ENCODE data around the gene CETP. TPM values are rescaled to one million over a fixed set of nuclear protein-coding genes. Genes with fewer than 3 reads are reported as not detected.

Gene CETP
- total RNA-seq, 1 experiment from 2014 or later: not detected

DNA sequence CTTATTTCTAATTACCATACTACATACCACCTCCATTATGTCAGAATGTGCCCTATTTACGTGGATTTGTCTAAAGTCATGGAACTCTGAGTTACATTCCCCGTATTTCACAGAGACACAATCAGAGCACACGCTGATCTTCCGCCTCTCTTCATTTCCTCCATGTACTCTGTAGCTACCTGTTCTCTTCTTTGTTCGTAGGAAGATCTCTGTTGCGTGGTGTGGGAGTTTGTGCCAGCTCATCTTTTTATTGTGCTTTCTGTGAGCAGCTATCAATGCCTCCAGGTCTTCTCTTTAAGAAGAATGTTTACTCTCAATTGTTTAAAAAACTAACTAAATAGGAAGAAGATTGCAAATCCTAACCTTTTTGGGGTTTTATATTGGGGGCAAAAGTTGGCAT lies 54.6 kb downstream of the CETP start:
- no peaks in the 10 kb centered on the region for H3K27me3 ChIP-seq (ENCODE audit: control insufficient read depth, insufficient read depth, low read length)
- no peak overlapping the region for H3K4me3 ChIP-seq (ENCODE audit: insufficient read depth, low read depth, low read length)
- H3K36me3 ChIP-seq (replicated peaks; ENCODE audit: control insufficient read depth, insufficient read depth, low read length): no peaks in the 10 kb centered on the region
- no peak for DNase-seq

GRCh38 chr16:57016831-57017230 lies 55.1 kb downstream of the CETP start:
- Histone ChIP-seq H3K27me3 (ENCODE audit: control insufficient read depth, insufficient read depth, low read length) (no peaks in the 10 kb centered on the region), H3K36me3 (replicated peaks; ENCODE audit: control insufficient read depth, insufficient read depth, low read length) (no peaks in the 10 kb centered on the region), H3K4me3 (ENCODE audit: insufficient read depth, low read depth, low read length) (no peak overlapping the region)
- no peak for DNase-seq

DNA sequence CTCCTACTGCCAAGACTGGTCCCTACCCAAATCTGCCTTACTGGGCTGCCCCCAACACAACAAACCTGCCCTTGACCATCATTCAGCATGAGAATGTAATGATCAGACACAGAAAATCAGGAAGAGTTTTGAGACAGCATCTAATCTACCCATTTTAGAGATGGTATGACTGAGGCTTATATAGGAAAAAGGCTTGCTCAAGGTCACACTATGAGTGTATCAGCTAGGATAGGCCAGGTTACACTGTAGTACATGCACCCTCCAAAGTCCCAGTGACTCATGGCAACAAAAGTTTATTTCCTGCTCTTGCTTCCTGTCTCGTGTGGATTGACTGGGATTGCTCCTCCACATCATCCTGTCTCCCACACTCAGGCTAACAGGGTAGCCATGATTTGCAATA lies 55.5 kb downstream of the CETP start:
- DNase-seq: no peak
- no peak overlapping the region for H3K4me3 ChIP-seq (ENCODE audit: insufficient read depth, low read depth, low read length)
- H3K27me3 ChIP-seq (ENCODE audit: control insufficient read depth, insufficient read depth, low read length): no peaks in the 10 kb centered on the region
- H3K36me3 ChIP-seq (replicated peaks; ENCODE audit: control insufficient read depth, insufficient read depth, low read length): no peaks in the 10 kb centered on the region

- H3K27me3 ChIP-seq (ENCODE audit: control insufficient read depth, insufficient read depth, low read length): no peaks in the 10 kb centered on the region
- H3K36me3 ChIP-seq (replicated peaks; ENCODE audit: control insufficient read depth, insufficient read depth, low read length): no peaks in the 10 kb centered on the region
- DNase-seq: no peak
- H3K4me3 ChIP-seq (ENCODE audit: insufficient read depth, low read depth, low read length): no peak overlapping the region
Observed at GRCh38 chr16:57019746-57020145, 58.0 kb downstream of the CETP start.

- Histone ChIP-seq H3K36me3 (replicated peaks; ENCODE audit: control insufficient read depth, insufficient read depth, low read length) (no peaks in the 10 kb centered on the region), H3K4me3 (ENCODE audit: insufficient read depth, low read depth, low read length) (no peak overlapping the region), H3K27me3 (ENCODE audit: control insufficient read depth, insufficient read depth, low read length) (no peaks in the 10 kb centered on the region)
- peak; percentile 14 for DNase-seq
Observed at GRCh38 chr16:57020651-57021050, 58.9 kb downstream of the CETP start.

- H3K36me3 ChIP-seq (replicated peaks; ENCODE audit: control insufficient read depth, insufficient read depth, low read length): no peaks in the 10 kb centered on the region
- peak; percentile 4 for DNase-seq
- no peaks in the 10 kb centered on the region for H3K27me3 ChIP-seq (ENCODE audit: control insufficient read depth, insufficient read depth, low read length)
- H3K4me3 ChIP-seq (ENCODE audit: insufficient read depth, low read depth, low read length): no peak overlapping the region
Observed at GRCh38 chr16:57021757-57022156, 60.0 kb downstream of the CETP start.

DNA sequence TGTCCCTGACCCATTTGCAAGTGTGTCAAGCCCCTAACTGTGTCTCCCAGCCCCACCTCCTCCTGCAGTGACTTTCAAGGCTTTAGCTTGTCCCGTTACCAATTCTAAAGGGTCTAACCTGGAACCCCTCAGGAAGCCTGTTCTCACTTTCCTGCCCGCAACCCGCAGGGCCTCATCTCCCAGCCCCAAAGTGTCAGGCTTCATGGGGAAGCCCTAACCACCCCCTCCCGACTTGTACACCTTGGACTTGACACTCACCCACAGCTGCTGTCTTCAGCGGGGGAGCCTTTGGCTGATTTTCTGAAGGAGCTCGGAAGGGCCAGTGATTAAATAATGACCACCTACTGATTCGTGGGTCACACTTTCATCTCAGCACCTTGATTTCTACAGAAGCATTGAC lies 60.7 kb downstream of the CETP start:
- DNase-seq: peak; percentile 5
- Histone ChIP-seq H3K4me3 (ENCODE audit: insufficient read depth, low read depth, low read length) (no peak overlapping the region), H3K27me3 (ENCODE audit: control insufficient read depth, insufficient read depth, low read length) (peaks cover 1% of the 10 kb centered on the region; the same call in 1 of the 2 replicates), H3K36me3 (replicated peaks; ENCODE audit: control insufficient read depth, insufficient read depth, low read length) (no peaks in the 10 kb centered on the region)

DNA sequence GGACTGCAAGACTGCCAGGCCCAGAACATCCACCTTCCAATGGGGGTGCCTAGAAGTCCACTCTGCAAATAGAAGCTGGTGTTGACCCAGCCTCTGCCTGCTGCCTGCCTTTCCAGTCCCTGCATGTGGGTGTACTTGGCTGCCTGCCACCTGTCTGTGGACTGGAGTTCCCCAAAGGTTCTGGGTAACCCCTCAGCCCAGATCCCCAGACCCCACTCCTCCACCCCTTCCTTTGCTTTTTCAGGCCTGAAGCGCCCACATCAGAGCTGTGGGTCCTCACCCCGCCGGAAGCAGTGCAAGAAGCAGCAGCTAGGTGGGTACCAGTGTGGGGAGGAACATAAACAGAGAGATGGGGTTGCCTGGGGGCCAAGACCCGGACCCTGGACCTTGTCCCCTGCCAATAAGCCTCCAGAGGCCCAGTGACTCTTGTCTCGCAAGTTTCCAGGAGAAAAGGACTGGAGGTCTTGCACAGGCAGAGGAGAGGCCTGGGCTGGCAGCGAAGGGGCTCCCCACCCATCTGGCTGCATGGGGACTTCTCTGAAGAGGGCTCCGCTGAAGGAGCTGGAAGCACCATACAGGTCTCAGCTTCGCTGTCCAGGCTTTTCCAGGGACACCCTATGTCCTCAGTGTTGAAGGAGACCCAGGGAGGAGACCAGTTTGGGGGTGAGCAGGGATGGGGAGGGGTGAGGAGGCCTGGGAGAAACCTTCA lies 61.9 kb downstream of the CETP start:
- no peak overlapping the region for H3K4me3 ChIP-seq (ENCODE audit: insufficient read depth, low read depth, low read length)
- no peaks in the 10 kb centered on the region for H3K36me3 ChIP-seq (replicated peaks; ENCODE audit: control insufficient read depth, insufficient read depth, low read length)
- H3K27me3 ChIP-seq (ENCODE audit: control insufficient read depth, insufficient read depth, low read length): peaks cover 1% of the 10 kb centered on the region; the same call in 1 of the 2 replicates
- peak; percentile 6 for DNase-seq

DNA sequence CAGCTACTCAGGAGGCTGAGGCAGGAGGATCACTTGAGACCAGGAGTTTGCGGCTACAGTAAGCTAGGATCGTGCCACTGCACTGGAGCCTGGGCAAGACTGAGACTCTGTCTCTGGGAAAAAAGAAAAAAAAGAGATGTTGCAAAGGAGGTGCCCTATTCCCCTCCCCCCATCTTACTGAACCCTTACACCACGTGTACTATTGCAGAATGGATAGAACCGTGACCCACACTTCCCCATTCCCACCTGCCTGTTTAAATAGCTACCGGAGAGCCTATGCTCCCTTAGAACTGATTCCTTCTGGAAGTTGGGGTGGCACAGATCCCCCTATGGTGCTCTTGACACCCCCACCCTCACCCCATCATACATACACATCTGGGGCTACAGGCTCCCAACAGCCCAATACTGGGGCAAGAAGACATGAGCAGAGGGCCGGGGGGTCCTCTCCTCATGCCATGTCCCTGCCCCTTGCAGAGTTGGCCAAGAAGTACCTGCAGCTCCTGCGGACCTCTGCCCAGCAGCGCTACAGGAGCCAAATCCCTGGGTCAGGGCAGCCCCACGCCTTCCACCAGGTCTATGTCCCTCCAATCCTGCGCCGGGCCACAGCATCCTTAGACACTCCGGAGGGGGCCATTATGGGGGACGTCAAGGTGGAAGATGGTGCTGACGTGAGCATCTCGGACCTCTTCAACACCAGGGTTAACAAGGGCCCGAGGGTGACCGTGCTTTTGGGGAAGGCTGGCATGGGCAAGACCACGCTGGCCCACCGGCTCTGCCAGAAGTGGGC lies 63.3 kb downstream of the CETP start:
- no peaks in the 10 kb centered on the region for H3K36me3 ChIP-seq (replicated peaks; ENCODE audit: control insufficient read depth, insufficient read depth, low read length)
- DNase-seq: peak; percentile 17
- H3K27me3 ChIP-seq (ENCODE audit: control insufficient read depth, insufficient read depth, low read length): peaks cover 1% of the 10 kb centered on the region
- H3K4me3 ChIP-seq (ENCODE audit: insufficient read depth, low read depth, low read length): no peak overlapping the region

GRCh38 chr16:57025941-57026777 lies 64.4 kb downstream of the CETP start:
- peaks cover 1% of the 10 kb centered on the region for H3K27me3 ChIP-seq (ENCODE audit: control insufficient read depth, insufficient read depth, low read length)
- peak; percentile 15 for DNase-seq
- H3K36me3 ChIP-seq (replicated peaks; ENCODE audit: control insufficient read depth, insufficient read depth, low read length): no peaks in the 10 kb centered on the region
- no peak overlapping the region for H3K4me3 ChIP-seq (ENCODE audit: insufficient read depth, low read depth, low read length)

GRCh38 chr16:57026778-57027062 lies 65.0 kb downstream of the CETP start:
- Histone ChIP-seq H3K4me3 (ENCODE audit: insufficient read depth, low read depth, low read length) (no peak overlapping the region), H3K36me3 (replicated peaks; ENCODE audit: control insufficient read depth, insufficient read depth, low read length) (no peaks in the 10 kb centered on the region), H3K27me3 (ENCODE audit: control insufficient read depth, insufficient read depth, low read length) (peaks cover 1% of the 10 kb centered on the region)
- DNase-seq: peak; percentile 3

DNA sequence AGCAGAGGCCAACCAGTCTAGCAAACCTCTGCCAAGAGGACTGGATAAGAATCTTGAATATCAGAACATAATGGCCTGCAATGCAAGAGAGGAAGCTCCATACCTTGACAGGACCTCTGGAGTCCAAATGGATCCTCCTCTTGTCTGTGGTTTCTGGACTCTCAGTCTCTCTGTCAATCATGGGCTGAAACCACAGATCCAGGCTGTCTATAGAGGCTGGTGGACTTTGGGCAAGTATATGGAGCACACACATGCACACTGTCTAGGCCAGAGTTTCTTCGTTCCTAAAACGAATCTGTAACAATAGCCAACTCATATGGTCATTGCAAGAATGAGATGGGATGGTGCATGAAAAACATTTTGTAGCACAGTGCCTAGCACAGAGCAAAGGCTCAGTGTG lies 65.3 kb downstream of the CETP start:
- H3K36me3 ChIP-seq (replicated peaks; ENCODE audit: control insufficient read depth, insufficient read depth, low read length): no peaks in the 10 kb centered on the region
- no peak for DNase-seq
- no peak overlapping the region for H3K4me3 ChIP-seq (ENCODE audit: insufficient read depth, low read depth, low read length)
- peaks cover 1% of the 10 kb centered on the region for H3K27me3 ChIP-seq (ENCODE audit: control insufficient read depth, insufficient read depth, low read length)

GRCh38 chr16:57028086-57028485 lies 66.3 kb downstream of the CETP start:
- DNase-seq: peak; percentile 44
- Histone ChIP-seq H3K4me3 (ENCODE audit: insufficient read depth, low read depth, low read length) (no peak overlapping the region), H3K36me3 (replicated peaks; ENCODE audit: control insufficient read depth, insufficient read depth, low read length) (no peaks in the 10 kb centered on the region), H3K27me3 (ENCODE audit: control insufficient read depth, insufficient read depth, low read length) (peaks cover 1% of the 10 kb centered on the region)

DNA sequence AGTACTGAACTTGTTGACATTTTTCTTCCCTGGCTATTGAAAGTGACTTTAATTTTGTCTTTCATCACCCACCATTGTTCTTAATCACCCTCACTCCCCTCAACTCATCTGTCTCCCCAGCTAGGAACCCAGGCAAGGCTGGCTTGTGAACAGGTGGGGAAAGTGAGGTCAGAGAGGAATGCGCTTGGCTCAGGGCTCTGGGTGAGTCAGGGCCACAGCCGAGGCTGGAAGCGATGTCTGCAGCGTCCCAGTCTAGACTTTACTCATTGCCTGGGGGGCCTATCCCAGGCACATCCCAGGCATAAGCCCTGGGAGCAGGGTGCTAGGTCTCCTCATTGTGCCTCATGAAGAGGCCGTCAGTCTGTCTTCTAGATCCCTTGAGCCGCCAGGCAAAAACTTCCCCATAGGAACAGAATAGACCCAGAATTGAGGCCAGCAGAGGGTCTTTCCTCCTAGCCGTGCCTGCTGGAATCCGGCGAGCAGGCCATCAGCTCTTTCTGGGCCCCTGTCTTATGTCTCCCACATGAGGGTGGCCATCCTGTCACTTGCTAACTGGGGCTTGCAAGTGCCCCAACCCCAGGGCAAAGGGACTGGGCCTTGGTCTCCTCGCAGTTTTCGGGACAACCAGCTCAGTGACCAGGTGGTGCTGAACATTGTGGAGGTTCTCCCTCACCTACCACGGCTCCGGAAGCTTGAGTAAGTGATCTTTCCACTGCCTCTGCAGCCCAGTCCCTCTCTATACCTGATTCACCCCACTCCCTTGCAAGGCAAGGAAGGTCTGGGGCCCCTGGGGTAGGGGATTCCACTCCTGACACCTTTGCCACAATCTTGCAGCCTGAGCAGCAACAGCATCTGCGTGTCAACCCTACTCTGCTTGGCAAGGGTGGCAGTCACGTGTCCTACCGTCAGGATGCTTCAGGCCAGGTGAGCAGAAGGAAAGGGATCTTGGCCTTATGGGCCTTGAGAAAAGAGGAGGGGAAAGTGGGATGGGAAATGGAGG lies 67.7 kb downstream of the CETP start:
- H3K27me3 ChIP-seq (ENCODE audit: control insufficient read depth, insufficient read depth, low read length): peaks cover 1% of the 10 kb centered on the region
- H3K4me3 ChIP-seq (ENCODE audit: insufficient read depth, low read depth, low read length): no peak overlapping the region
- DNase-seq: peak; percentile 10
- H3K36me3 ChIP-seq (replicated peaks; ENCODE audit: control insufficient read depth, insufficient read depth, low read length): no peaks in the 10 kb centered on the region

All from H7 (cell line).